GM21526 (cell line): Measurements from ENCODE around the gene SLC51B.
"Not testable (repeated sequence)": the region's sequence is repeated elsewhere in the genome, so short reads cannot be mapped to it uniquely, and the experiment has no call there.

Source experiments
- ATAC-seq: cut with Tn5 transposase; IDR thresholded peaks from one replicate; pipeline ENCODE4 v1.9.1; 2021; ENCODE audit warnings: moderate library complexity; ENCODE audit not compliant: unreplicated experiment, low FRiP score

SLC51B gene

DNA sequence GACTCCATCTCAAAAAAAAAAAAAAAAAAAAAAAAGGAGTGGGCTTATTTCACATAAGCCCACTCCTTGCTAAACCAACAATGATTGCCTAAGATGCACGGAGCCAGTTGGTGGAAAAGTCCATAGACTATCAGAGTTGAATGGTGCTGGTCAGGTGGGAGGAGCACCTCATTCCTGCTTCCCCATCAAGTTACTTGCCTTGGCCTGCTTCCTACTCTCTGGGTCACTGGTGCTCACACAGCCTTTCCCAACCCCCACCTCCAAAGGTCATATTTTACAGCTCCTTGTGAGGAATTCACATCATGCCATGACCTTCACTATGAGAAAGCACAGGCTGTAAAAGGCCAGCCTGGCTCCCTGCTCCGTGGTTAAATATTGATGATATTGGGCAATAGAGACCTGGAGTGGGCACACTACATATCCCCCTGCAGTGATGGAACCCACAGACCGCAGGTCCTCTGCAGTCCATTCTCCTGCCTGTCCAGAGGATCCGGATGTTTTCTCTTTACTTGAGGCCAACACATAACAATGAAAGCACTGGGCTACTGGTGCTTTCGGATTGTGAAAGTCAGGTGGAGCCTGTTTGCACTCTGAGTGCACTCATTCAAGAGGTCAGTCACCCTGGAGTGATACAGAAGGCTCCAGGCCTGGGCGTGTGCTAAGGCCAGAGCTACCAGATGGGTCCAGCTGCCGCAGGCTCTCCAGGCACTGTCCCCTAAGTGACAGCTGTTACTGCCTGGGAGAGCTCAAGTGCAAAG lies at the start of gene SLC51B:
Gene SLC51B (plus strand): TSS at position 664 of the 758 bp plus-strand sequence. CDS start 4,618 bp downstream, outside the sequence.
- ATAC-seq: no peak

DNA sequence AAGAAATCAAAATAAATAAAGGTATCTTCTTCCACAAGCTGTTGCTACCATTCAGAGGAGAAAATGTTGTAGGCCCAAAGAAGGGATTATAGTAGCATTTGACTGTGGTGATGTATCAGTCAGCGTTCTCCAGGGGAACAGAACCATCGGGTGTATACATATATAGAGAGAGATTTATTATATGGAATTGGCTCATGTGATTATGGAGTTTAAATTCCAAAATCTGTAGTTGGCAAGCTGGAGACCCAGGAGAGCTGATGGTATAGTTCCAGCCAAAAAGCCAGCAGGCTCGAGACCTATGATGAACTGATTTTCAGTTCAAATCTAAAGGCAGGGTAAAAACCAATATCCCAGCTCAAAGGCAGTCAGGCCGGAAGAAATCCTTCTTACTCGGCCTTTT lies 48.1 kb upstream of the SLC51B start:
- ATAC-seq: no peak

DNA sequence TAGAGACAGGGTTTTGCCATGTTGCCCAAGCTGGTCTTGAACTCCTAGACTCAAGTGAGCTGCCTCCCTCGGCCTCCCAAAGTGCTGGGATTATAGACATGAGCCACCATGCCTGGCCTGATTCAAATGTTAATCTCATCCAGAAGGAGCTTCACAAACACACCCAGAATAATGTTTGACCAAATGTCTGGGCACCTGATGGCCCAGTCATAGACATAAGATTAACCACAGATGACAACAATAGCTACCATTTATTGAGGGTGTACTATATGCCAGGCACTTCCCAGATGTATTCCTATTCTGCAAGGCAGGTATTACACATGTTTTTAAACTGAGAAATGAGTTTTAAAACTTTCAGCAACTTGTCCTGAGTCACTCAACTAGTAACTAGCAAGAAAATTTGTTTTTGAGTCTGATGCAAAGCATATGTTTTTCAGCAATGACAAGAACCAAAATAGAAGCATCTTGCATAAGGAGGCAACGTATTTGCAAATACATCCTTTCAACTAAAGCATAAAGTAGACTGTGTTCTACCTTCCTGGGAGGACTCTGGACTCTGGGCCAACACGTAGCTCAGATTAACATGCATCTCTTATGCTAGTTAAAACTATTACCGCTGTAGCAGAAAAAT lies 47.3 kb upstream of the SLC51B start:
- no peak for ATAC-seq

DNA sequence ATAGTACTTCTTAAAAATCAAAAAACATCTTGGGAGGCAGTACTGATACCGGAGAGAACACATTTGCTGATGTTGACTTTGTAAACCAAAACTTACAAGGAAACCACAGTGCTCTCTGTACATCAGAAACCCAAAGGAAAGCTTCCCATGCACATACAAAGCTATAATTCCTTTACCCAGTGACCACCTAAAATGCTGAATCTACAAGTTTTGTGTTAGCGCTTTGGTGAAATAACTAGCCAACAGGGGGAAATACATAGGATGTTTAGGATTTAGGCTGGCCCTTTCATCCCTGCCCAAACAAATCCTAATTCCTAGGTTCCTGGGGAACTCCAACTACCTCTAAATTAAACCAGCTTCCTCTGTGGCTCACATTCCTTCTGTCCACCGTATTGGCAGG lies 40.2 kb upstream of the SLC51B start:
- ATAC-seq: no peak

DNA sequence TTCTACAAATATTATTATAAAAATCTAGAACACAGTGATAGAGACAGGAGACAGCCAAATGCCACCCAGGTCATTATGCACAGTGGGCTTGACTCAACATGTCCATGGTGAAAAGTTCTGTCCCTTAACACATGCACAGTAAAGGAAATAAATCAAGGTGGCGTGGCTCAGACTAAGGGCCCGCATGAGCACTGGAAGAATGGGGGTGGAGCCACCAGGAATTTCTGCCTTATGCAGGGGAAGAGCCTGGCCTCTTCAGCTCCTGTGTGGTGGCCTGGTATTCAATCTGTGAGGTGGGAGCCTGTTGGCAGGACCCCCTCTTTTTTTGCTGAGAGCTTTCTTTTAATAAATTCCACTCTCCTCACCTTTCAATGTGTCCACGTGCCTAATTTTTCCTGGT lies 38.3 kb upstream of the SLC51B start:
- no peak for ATAC-seq

DNA sequence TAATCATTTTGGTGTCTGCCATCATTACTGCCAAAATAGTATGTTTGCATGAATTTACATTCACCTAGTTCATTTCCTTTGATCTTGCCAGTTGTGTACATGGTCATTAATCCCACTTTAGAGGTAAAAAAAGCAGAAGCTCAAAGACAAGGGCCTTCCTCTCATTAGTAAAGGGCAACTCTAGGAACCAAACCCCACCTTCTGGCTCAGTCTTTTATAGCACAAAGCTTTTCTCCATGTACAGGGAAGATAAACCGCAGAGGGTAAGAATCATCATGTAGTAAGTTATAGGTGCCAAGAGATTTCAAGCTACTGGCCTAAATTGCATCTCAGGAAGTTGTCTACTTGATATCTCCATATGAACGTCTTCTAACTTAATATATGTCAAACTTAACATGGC lies 36.2 kb upstream of the SLC51B start:
- no peak for ATAC-seq

- ATAC-seq: not testable (repeated sequence)
These were observed 34.0 kb upstream of the SLC51B start for GRCh38 chr15:65011198-65011597.

DNA sequence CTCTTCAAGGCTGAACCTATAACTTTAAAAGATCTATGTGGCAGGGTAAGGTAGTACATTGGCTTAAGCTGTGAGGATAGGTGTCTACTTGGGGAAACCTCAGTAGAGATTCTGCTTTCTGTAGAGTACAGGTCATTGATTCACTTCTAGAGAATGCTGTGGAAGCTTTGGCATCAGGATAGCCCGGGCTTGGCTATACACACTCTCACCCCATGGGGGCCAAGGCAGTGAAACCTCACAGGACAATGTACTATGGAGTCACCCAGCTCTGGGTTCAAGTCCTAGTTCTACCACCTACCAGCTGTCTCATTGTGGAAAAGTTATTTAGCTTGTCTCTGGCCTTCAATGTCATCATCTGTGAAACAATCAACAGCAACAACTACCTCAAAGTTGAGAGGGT lies 24.8 kb upstream of the SLC51B start:
- no peak for ATAC-seq

DNA sequence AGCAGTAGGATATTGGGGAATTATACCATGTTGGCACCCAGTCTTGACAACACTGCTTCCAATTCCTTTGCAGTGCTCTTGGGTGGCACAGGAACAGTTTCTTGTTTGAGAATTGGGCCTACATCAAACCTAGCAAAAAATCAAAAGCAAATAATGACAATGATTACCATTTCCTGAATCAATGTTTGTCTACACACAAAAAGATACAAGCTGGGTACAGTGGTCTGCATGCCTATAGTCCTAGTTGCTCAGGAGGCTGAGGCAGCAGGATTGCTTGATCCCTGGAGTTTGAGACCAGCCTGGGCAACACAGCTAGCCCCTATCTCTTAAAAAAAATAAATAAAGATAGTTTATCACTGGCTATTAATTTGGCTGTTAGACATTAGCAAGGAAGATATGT lies 23.7 kb upstream of the SLC51B start:
- no peak for ATAC-seq

- ATAC-seq: no peak
These were observed 18.4 kb upstream of the SLC51B start for GRCh38 chr15:65026756-65027155.

GRCh38 chr15:65027593-65027992 lies 17.6 kb upstream of the SLC51B start:
- ATAC-seq: no peak

- no peak for ATAC-seq
These were observed 16.8 kb upstream of the SLC51B start for GRCh38 chr15:65028338-65028737.

- ATAC-seq: peak; percentile 72
These were observed 16.1 kb upstream of the SLC51B start, which contains the start of gene MTFMT for GRCh38 chr15:65028921-65029735. MTFMT (minus strand) TSS chr15:65029639; CDS start chr15:65029613, 26 bp downstream.

GRCh38 chr15:65029736-65030208 lies 15.4 kb upstream of the SLC51B start:
- ATAC-seq: no peak

- no peak for ATAC-seq
These were observed 12.2 kb upstream of the SLC51B start for GRCh38 chr15:65032801-65033537.

- no peak for ATAC-seq
These were observed 11.4 kb upstream of the SLC51B start for GRCh38 chr15:65033659-65034269.

DNA sequence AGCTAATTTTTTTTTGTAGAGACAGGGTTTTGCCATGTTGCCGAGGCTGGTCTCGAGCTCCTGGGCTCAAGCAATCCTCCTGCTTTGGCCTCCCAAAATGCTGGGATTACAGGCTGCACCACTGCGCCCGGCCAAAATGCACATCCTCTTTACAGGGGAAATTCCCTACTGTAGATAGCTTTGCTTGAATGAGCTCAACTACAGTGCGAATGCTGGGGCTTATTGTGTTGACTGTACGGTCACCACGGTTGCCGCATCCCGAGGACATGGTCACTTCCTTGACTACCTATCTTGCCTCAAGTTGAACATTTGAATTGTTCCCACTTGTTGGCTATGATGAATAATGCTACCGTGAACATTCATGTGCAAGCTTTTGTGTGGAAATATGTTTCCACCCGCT lies 10.5 kb upstream of the SLC51B start:
- no peak for ATAC-seq

GRCh38 chr15:65037309-65037708 lies 7.9 kb upstream of the SLC51B start:
- no peak for ATAC-seq

GRCh38 chr15:65038428-65038827 lies 6.8 kb upstream of the SLC51B start:
- no peak for ATAC-seq

DNA sequence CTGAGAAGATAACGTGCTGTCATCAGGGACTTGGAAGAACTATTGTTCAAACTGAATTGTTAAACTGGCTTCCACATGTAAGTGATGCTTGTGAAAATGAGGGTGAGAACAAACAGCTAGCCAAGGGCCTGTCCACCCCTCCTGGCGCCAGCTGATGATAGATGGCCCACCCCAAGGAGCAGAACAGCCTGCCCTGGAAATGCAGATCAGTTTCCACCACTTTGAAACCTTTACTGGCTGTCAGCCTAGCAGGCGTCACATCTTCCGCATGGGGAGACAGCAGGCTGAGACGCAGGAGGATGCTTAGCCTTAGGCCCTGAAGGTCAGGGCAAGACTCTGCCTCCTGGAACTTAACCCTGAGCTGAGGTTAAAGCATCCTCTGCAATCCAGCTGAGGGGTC lies 6.4 kb upstream of the SLC51B start:
- ATAC-seq: no peak
